Activated naive CD4-positive, alpha-beta T cell treated with Interleukin-2 at 50 U/mL for 16 hours (primary cell): Measurements from ENCODE around the gene ZNF451.

ENCODE experiments used
- DNase-seq: peaks from one replicate; pipeline ENCODE4 v3.0.0-alpha.2; 2020

Gene ZNF451

GRCh38 chr6:57215260-57215659, 125.3 kb downstream of the ZNF451 start:
- DNase-seq: no peak

- no peak for DNase-seq
Observed at GRCh38 chr6:57216235-57217101, 126.5 kb downstream of the ZNF451 start.

GRCh38 chr6:57217270-57217669, 127.3 kb downstream of the ZNF451 start:
- no peak for DNase-seq
